ENCODE data around the gene SH3GL2.

The SH3GL2 gene

DNA sequence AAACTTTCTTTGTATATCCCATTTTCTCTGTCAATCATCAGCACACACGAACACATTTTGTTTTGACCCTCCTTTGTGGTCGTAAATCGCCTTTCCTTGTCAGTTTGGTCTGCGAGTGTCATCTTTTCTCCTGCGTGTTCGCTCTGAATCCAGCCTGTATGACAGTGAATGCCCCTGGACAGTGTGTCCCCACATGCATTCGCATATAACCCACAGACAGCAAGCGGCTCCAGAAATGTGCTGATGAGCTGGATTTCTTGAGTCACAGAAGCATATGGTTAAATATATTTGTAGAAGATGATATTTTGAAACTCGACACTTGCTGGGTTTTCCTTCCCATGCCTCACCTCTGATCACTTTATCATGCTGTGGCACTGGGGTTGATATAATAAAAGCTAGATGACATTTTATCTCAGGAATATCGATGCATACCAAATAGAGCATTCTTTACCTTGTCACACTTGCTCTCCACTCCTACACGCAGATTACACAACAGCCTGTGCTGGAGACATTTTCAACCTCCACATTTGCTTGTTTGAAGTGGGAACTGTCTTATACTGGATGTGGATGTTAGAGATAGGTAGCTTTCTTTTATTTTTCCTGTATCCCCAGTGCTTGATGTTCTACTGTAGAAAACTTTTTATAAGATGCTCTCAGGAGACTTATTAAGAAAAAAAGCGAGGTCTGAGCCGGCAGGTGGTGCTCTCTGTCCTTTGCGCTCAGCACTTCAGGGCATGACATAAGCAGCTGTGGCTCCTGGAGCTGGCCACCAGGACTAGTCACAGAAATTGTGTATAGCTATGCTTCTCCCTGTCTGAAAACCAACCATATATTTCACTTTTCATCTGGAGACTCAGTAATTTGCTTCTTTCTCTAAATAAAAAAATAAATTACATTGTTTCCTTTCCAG is 215.1 kb downstream of the SH3GL2 start:
- H3K9me3 ChIP-seq (ENCODE audit: insufficient read depth, low read depth, low read length): no peaks in the 10 kb centered on the region
- H3K4me3 ChIP-seq (ENCODE audit: low read length): no peak overlapping the region
- H3K27ac ChIP-seq (ENCODE audit: low read length): no peak overlapping the region
- no peak overlapping the region for H3K9ac ChIP-seq (ENCODE audit: low read depth, low read length)
- no peaks in the 10 kb centered on the region for H3K4me1 ChIP-seq (ENCODE audit: insufficient read depth, low read length)
- H3K36me3 ChIP-seq (ENCODE audit: insufficient read depth, low read depth, low read length): no peaks in the 10 kb centered on the region
- no peaks in the 10 kb centered on the region for H3K27me3 ChIP-seq (ENCODE audit: insufficient read depth, low read length)

GRCh38 chr9:17795744-17796143 is 216.9 kb downstream of the SH3GL2 start:
- no peaks in the 10 kb centered on the region for H3K4me1 ChIP-seq (ENCODE audit: insufficient read depth, low read length)
- H3K36me3 ChIP-seq (ENCODE audit: insufficient read depth, low read depth, low read length): no peaks in the 10 kb centered on the region
- H3K27me3 ChIP-seq (ENCODE audit: insufficient read depth, low read length): no peaks in the 10 kb centered on the region
- H3K9ac ChIP-seq (ENCODE audit: low read depth, low read length): no peak overlapping the region
- no peak overlapping the region for H3K27ac ChIP-seq (ENCODE audit: low read length)
- H3K9me3 ChIP-seq (ENCODE audit: insufficient read depth, low read depth, low read length): no peaks in the 10 kb centered on the region
- H3K4me3 ChIP-seq (ENCODE audit: low read length): no peak overlapping the region

DNA sequence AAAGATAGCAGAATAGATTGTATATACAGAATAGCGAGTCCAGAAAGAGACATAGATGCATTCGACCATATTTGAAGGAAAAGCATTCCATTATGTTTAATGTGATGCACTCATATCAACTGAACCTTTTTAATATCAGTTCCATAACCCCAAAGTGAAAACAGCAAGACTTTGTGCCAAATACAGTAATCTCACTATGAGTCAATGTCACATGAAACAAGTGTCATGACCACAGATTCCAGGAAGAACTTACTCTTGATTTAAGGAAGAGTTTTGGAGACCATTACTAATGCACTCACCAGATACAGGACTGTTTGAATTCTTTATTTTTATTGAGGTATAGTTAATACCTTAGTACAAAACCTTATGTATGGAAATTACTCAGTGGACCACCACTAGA is 220.5 kb downstream of the SH3GL2 start:
- Histone ChIP-seq H3K4me1 (ENCODE audit: insufficient read depth, low read length) (no peaks in the 10 kb centered on the region), H3K36me3 (ENCODE audit: insufficient read depth, low read depth, low read length) (no peaks in the 10 kb centered on the region), H3K27ac (ENCODE audit: low read length) (no peak overlapping the region), H3K9ac (ENCODE audit: low read depth, low read length) (no peak overlapping the region), H3K27me3 (ENCODE audit: insufficient read depth, low read length) (no peaks in the 10 kb centered on the region), H3K4me3 (ENCODE audit: low read length) (no peak overlapping the region), H3K9me3 (ENCODE audit: insufficient read depth, low read depth, low read length) (no peaks in the 10 kb centered on the region)

DNA sequence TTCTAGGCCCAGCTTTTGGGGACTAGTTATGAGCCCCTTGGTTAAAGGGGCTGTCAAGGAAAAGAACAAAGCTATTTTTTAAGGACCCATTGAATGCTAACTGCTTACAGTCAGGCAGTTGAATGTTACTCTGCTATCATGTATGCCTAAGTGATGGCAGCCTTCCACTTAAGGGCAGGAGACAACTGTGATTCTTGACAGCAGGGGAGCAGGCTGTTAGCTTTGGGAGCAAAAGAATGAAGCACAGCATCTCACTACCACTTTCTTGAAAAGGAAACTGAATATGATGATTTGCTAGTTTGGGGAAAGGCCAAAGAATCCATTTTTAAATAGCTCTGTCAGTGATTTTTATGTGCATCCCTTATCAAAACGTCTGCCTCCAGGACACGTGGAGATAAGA is 221.6 kb downstream of the SH3GL2 start:
- H3K9ac ChIP-seq (ENCODE audit: low read depth, low read length): no peak overlapping the region
- no peaks in the 10 kb centered on the region for H3K4me1 ChIP-seq (ENCODE audit: insufficient read depth, low read length)
- no peaks in the 10 kb centered on the region for H3K27me3 ChIP-seq (ENCODE audit: insufficient read depth, low read length)
- no peak overlapping the region for H3K4me3 ChIP-seq (ENCODE audit: low read length)
- H3K27ac ChIP-seq (ENCODE audit: low read length): no peak overlapping the region
- no peaks in the 10 kb centered on the region for H3K36me3 ChIP-seq (ENCODE audit: insufficient read depth, low read depth, low read length)
- no peaks in the 10 kb centered on the region for H3K9me3 ChIP-seq (ENCODE audit: insufficient read depth, low read depth, low read length)

GRCh38 chr9:17802249-17802857 is 223.5 kb downstream of the SH3GL2 start:
- Histone ChIP-seq H3K9ac (ENCODE audit: low read depth, low read length) (no peak overlapping the region), H3K4me1 (ENCODE audit: insufficient read depth, low read length) (no peaks in the 10 kb centered on the region), H3K27ac (ENCODE audit: low read length) (no peak overlapping the region), H3K36me3 (ENCODE audit: insufficient read depth, low read depth, low read length) (no peaks in the 10 kb centered on the region), H3K4me3 (ENCODE audit: low read length) (no peak overlapping the region), H3K27me3 (ENCODE audit: insufficient read depth, low read length) (no peaks in the 10 kb centered on the region), H3K9me3 (ENCODE audit: insufficient read depth, low read depth, low read length) (no peaks in the 10 kb centered on the region)

DNA sequence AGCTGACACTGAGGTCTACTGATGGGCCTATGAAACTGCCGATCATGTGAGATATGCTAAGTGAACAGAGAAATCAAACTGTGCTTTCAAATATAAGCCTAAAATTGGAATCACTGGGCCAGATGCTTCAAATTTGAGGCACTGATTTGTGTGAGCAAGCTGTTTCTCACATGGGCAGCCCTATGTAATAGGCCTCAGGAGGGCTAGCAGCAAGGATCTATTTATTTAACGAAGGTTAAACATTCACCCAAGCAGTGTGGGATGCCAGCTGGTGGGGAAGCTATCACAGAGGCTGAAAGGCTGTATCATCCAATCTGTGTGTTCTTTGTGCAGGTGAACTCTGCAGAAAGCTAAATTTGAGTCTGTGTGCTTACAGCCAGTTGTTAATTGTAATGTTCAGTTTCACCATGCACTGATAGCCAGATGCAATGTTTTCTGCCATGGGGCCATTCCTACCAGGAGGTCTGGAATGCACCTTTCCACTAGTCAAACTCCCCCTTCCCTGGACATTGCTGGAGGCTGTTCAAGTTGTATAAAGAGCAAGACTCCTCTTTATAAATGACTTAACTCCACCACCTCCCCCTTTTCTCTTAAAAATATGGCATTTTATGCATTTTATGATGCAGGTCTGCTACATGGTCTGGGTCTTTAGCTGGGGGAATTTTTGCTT is 228.9 kb downstream of the SH3GL2 start:
- Histone ChIP-seq H3K27ac (ENCODE audit: low read length) (no peak overlapping the region), H3K4me3 (ENCODE audit: low read length) (no peak overlapping the region), H3K9ac (ENCODE audit: low read depth, low read length) (no peak overlapping the region), H3K27me3 (ENCODE audit: insufficient read depth, low read length) (no peaks in the 10 kb centered on the region), H3K36me3 (ENCODE audit: insufficient read depth, low read depth, low read length) (no peaks in the 10 kb centered on the region), H3K9me3 (ENCODE audit: insufficient read depth, low read depth, low read length) (no peaks in the 10 kb centered on the region), H3K4me1 (ENCODE audit: insufficient read depth, low read length) (no peaks in the 10 kb centered on the region)

DNA sequence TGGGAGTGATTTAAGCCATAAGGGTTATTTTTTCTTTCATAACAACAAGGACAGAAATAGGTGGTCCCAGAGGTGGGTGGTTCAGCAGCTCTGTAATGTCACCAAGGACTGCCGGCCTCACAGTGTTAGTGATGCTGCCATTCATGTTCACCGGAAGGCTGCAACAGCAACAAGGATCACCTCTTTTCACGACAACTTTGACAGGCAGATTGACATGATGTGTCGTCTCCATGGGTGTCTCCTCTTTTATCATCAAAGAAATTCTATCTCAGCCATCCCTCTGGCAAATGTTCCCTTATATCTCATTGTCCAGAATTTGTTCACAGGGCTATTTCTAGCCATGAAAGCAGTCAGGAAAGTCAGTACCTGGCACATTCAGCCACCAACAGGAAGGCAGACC is 231.5 kb downstream of the SH3GL2 start:
- H3K27ac ChIP-seq (ENCODE audit: low read length): no peak overlapping the region
- H3K36me3 ChIP-seq (ENCODE audit: insufficient read depth, low read depth, low read length): no peaks in the 10 kb centered on the region
- no peaks in the 10 kb centered on the region for H3K27me3 ChIP-seq (ENCODE audit: insufficient read depth, low read length)
- no peaks in the 10 kb centered on the region for H3K9me3 ChIP-seq (ENCODE audit: insufficient read depth, low read depth, low read length)
- H3K4me3 ChIP-seq (ENCODE audit: low read length): no peak overlapping the region
- no peaks in the 10 kb centered on the region for H3K4me1 ChIP-seq (ENCODE audit: insufficient read depth, low read length)
- no peak overlapping the region for H3K9ac ChIP-seq (ENCODE audit: low read depth, low read length)

GRCh38 chr9:17810728-17811571 is 232.1 kb downstream of the SH3GL2 start:
- Histone ChIP-seq H3K9me3 (ENCODE audit: insufficient read depth, low read depth, low read length) (no peaks in the 10 kb centered on the region), H3K27me3 (ENCODE audit: insufficient read depth, low read length) (no peaks in the 10 kb centered on the region), H3K36me3 (ENCODE audit: insufficient read depth, low read depth, low read length) (no peaks in the 10 kb centered on the region), H3K4me1 (ENCODE audit: insufficient read depth, low read length) (no peaks in the 10 kb centered on the region), H3K9ac (ENCODE audit: low read depth, low read length) (no peak overlapping the region), H3K4me3 (ENCODE audit: low read length) (no peak overlapping the region), H3K27ac (ENCODE audit: low read length) (no peak overlapping the region)

DNA sequence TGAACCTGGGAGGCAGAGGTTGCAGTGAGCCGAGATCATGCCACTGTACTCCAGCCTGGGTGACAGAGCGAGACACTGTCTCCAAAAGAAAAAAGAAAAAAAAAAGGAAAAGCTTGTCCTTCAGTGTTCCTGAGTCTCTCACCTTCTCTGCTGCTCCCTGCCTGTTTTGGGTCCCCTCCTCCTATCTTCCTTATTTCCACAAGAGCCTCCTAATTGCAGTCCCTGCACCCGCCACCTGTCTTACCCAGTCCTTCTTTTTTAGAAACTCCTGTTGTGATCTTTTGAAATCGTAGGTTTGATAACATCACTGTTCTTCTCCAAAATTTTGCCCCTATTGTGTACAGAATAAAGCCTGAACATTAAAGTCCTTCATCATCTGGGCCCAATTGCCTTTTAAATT is 234.9 kb downstream of the SH3GL2 start:
- Histone ChIP-seq H3K36me3 (ENCODE audit: insufficient read depth, low read depth, low read length) (no peaks in the 10 kb centered on the region), H3K9ac (ENCODE audit: low read depth, low read length) (no peak overlapping the region), H3K4me1 (ENCODE audit: insufficient read depth, low read length) (no peaks in the 10 kb centered on the region), H3K4me3 (ENCODE audit: low read length) (no peak overlapping the region), H3K9me3 (ENCODE audit: insufficient read depth, low read depth, low read length) (no peaks in the 10 kb centered on the region), H3K27ac (ENCODE audit: low read length) (no peak overlapping the region), H3K27me3 (ENCODE audit: insufficient read depth, low read length) (no peaks in the 10 kb centered on the region)

GRCh38 chr9:17816431-17817027 is 237.7 kb downstream of the SH3GL2 start:
- H3K36me3 ChIP-seq (ENCODE audit: insufficient read depth, low read depth, low read length): no peaks in the 10 kb centered on the region
- H3K4me1 ChIP-seq (ENCODE audit: insufficient read depth, low read length): no peaks in the 10 kb centered on the region
- no peak overlapping the region for H3K9ac ChIP-seq (ENCODE audit: low read depth, low read length)
- no peaks in the 10 kb centered on the region for H3K9me3 ChIP-seq (ENCODE audit: insufficient read depth, low read depth, low read length)
- H3K27me3 ChIP-seq (ENCODE audit: insufficient read depth, low read length): no peaks in the 10 kb centered on the region
- no peak overlapping the region for H3K27ac ChIP-seq (ENCODE audit: low read length)
- H3K4me3 ChIP-seq (ENCODE audit: low read length): no peak overlapping the region

DNA sequence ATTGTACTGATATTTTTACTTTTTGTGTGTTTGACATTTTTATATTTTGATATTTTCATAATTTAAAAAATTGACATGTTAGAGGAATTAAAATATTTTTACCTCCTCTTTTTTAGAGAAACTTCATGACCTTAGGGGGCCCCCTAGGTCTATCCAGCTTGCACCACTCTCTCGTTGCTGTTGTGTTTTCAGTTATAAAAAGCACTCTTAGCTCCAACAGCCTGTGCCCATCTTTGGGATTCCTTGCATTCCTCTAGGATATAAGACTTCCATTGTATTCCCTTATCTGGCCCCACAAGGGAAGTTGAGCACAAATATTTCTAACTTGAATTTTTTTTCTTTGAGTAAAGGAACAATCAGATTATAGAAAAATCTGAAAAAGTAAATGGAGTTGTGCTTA is 245.3 kb downstream of the SH3GL2 start:
- Histone ChIP-seq H3K4me1 (ENCODE audit: insufficient read depth, low read length) (peaks cover 9% of the 10 kb centered on the region), H3K9ac (ENCODE audit: low read depth, low read length) (no peak overlapping the region), H3K4me3 (ENCODE audit: low read length) (no peak overlapping the region), H3K27me3 (ENCODE audit: insufficient read depth, low read length) (no peaks in the 10 kb centered on the region), H3K9me3 (ENCODE audit: insufficient read depth, low read depth, low read length) (no peaks in the 10 kb centered on the region), H3K36me3 (ENCODE audit: insufficient read depth, low read depth, low read length) (no peaks in the 10 kb centered on the region), H3K27ac (ENCODE audit: low read length) (no peak overlapping the region)
